Mesendoderm (in vitro differentiated cells): Measurements from ENCODE around the gene AFAP1L1.

ENCODE experiments used
- DNase-seq: peaks from one replicate; pipeline ENCODE4 v3.0.0; 2013
- H2AK5ac ChIP-seq: 2 replicates; pipeline ENCODE4 v1.6.1; 2013; ENCODE audit warnings: low read length, inconsistent platforms
- H2BK120ac ChIP-seq: 2 replicates; pipeline ENCODE4 v1.6.1; 2013; ENCODE audit warnings: low read depth, mild to moderate bottlenecking, low read length, moderate library complexity, mixed read lengths
- H2BK15ac ChIP-seq: replicated peaks from 2 replicates; pipeline ENCODE4 v1.6.1; 2013; ENCODE audit warnings: low read depth, mild to moderate bottlenecking, moderate library complexity
- H2BK5ac ChIP-seq: 2 replicates; pipeline ENCODE4 v1.6.1; 2013; ENCODE audit warnings: low read length, inconsistent platforms
- H3K18ac ChIP-seq: 2 replicates; pipeline ENCODE4 v1.6.1; 2013; ENCODE audit warnings: mild to moderate bottlenecking, low read length, mixed read lengths
- H3K23ac ChIP-seq: one replicate; pipeline ENCODE4 v1.6.1; 2013; ENCODE audit warnings: low read length
- H3K27ac ChIP-seq: 2 replicates; pipeline ENCODE4 v1.5.1; 2013; ENCODE audit warnings: low read depth, mild to moderate bottlenecking, inconsistent platforms, low read length, moderate library complexity
- H3K27me3 ChIP-seq: 2 replicates; pipeline ENCODE4 v1.6.1; 2013; ENCODE audit warnings: low read length, control low read depth, mild to moderate bottlenecking, inconsistent platforms; ENCODE audit not compliant: insufficient read depth, poor library complexity
- H3K36me3 ChIP-seq: 2 replicates; pipeline ENCODE4 v1.6.1; 2013; ENCODE audit warnings: low read length, inconsistent platforms; ENCODE audit not compliant: control insufficient read depth, insufficient read depth
- H3K4ac ChIP-seq: one replicate; pipeline ENCODE4 v1.6.1; 2013; ENCODE audit warnings: low read depth, mild to moderate bottlenecking, low read length, moderate library complexity
- H3K4me1 ChIP-seq: 2 replicates; pipeline ENCODE4 v1.6.1; 2013; ENCODE audit warnings: low read depth, low read length, inconsistent platforms; ENCODE audit not compliant: control insufficient read depth
- H3K4me2 ChIP-seq: 2 replicates; pipeline ENCODE4 v1.6.1; 2013; ENCODE audit warnings: low read length
- H3K4me3 ChIP-seq: 2 replicates; pipeline ENCODE4 v1.5.1; 2013; ENCODE audit warnings: mild to moderate bottlenecking, low read length
- H3K56ac ChIP-seq: one replicate; pipeline ENCODE4 v1.6.1; 2013; ENCODE audit warnings: low read length
- H3K79me1 ChIP-seq: 2 replicates; pipeline ENCODE4 v1.6.1; 2013; ENCODE audit warnings: low read length, inconsistent platforms
- H3K79me2 ChIP-seq: 2 replicates; pipeline ENCODE4 v1.6.1; 2013; ENCODE audit warnings: mild to moderate bottlenecking, low read length; ENCODE audit not compliant: control insufficient read depth, insufficient read depth
- H3K9ac ChIP-seq: 2 replicates; pipeline ENCODE4 v1.6.1; 2013; ENCODE audit warnings: low read length, inconsistent platforms
- H4K5ac ChIP-seq: one replicate; pipeline ENCODE4 v1.6.1; 2013; ENCODE audit warnings: low read length
- H4K8ac ChIP-seq: one replicate; pipeline ENCODE4 v1.6.1; 2013; ENCODE audit warnings: low read depth, mild to moderate bottlenecking, control low read depth, low read length, moderate library complexity
- WGBS: extraction: QIAGEN DNeasy Blood & Tissue Kit; methylation state at CpG from one replicate; pipeline ENCODE4 v1.1.7; 2013; ENCODE audit warnings: low lambda C conversion rate, missing lambda C conversion rate; ENCODE audit not compliant: insufficient coverage; ENCODE audit errors: extremely low coverage; 5-methylcytosine and 5-hydroxymethylcytosine counted together

AFAP1L1 gene

DNA sequence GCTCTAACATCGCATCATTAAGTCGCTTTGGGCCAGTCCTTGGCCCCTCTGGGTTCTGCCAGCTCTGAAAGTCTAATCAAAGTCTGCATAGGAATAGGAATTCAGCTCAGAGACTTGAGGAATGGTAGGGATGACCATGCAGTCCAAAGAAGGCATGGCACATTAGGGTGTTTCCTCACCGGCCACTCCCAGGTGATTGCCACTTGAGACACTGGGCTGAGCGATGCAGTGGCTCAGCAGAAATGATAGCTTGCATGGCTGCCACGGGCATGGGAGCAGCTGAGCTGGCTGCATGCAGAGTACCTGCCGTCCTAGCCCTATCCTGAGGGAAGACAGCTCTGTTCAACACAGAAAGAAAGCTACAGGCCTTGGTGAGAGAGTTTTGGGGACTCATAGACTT is 28.8 kb downstream of the AFAP1L1 start:
- Histone ChIP-seq H3K18ac (no peak overlapping the region), H2BK5ac (no peak overlapping the region), H2BK15ac (no peak overlapping the region), H2AK5ac (no peak overlapping the region), H3K79me1 (no peaks in the 10 kb centered on the region), H3K23ac (no peak overlapping the region), H3K79me2 (no peaks in the 10 kb centered on the region), H3K4ac (no peak overlapping the region), H4K8ac (no peak overlapping the region), H4K5ac (no peak overlapping the region), H3K4me1 (no peaks in the 10 kb centered on the region), H3K9ac (no peak overlapping the region), H3K4me2 (no peak overlapping the region), H3K36me3 (no peaks in the 10 kb centered on the region), H2BK120ac (no peak overlapping the region), H3K27ac (no peak overlapping the region), H3K56ac (no peak overlapping the region), H3K4me3 (no peak overlapping the region), H3K27me3 (no peaks in the 10 kb centered on the region)
- WGBS, result no CpG with 5 or more reads among the region's 6 CpGs
- no peak for DNase-seq

DNA sequence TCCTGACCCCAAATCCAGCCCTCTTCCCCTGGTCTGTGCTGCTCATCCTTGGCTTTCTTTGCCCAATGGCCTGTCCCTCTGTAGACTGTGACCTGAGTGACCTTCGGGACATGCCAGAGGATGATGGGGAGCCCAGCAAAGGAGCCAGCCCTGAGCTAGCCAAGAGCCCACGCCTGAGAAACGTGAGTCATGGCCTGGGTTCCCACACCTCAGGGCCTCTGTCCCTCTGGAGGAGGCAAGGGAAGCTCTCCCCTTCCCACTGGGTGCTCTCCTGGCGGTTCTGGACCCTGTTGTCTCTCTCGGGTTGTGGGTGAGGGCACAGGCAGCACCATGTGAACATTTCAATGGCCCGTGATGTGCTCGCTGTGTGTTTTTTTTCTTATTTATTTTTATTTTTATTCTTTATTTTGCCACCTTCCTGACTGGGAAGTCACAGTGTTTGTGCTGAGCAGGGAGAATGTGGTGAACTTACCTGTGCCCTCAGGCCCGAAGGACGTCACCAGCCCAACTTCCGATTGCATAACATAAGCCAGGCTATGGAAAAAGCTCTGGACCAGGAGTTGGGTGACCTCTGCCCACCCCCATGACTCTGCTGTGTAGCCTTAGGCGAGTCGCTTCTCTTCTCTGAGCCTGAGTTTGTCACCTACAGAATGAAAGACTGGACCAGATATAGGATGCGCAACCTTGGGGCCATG is 29.5 kb downstream of the AFAP1L1 start:
- Histone ChIP-seq H2BK120ac (no peak overlapping the region), H2BK15ac (no peak overlapping the region), H3K9ac (no peak overlapping the region), H3K4me3 (no peak overlapping the region), H3K4ac (no peak overlapping the region), H3K23ac (no peak overlapping the region), H3K4me1 (no peaks in the 10 kb centered on the region), H2AK5ac (no peak overlapping the region), H3K4me2 (no peak overlapping the region), H4K5ac (no peak overlapping the region), H3K27ac (no peak overlapping the region), H3K18ac (no peak overlapping the region), H3K79me1 (no peaks in the 10 kb centered on the region), H3K36me3 (no peaks in the 10 kb centered on the region), H3K56ac (no peak overlapping the region), H2BK5ac (no peak overlapping the region), H3K27me3 (no peaks in the 10 kb centered on the region), H4K8ac (no peak overlapping the region), H3K79me2 (no peaks in the 10 kb centered on the region)
- no peak for DNase-seq
- WGBS, result no CpG with 5 or more reads among the region's 13 CpGs

DNA sequence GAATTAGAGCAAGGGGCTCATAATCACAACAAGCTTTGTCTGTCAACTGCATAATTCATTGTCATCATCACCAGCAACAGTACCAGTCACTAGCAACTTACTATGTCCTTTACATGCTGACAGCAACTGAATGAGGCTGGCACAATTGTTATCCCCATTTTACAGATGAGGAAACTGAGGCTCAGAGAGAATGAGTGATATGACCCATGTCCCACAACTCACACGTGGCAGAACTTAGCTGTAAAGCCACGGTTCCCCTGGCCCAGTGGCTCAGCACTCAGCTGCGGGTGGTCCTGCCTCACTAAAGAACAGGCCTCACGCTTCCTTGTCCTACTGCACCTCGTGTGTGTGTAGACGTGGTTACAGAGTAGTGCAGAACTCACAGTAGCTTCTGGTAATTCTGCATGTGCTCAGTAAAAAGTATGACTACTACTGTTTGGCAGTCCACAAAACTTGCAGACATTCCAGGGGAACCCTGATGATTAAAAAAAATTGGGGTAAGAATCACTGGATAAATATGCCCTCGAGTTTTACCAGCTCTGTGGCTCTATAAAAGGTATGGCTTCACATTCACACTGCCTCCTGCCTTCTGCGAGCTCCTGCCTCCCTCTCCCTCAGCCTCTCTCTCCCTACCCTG is 30.2 kb downstream of the AFAP1L1 start:
- Histone ChIP-seq H3K23ac (no peak overlapping the region), H3K79me1 (no peaks in the 10 kb centered on the region), H3K4me2 (no peak overlapping the region), H3K4me1 (no peaks in the 10 kb centered on the region), H3K27ac (no peak overlapping the region), H4K5ac (no peak overlapping the region), H3K79me2 (no peaks in the 10 kb centered on the region), H3K9ac (no peak overlapping the region), H3K56ac (no peak overlapping the region), H3K4me3 (no peak overlapping the region), H2BK15ac (no peak overlapping the region), H2AK5ac (no peak overlapping the region), H2BK5ac (no peak overlapping the region), H3K4ac (no peak overlapping the region), H2BK120ac (no peak overlapping the region), H3K36me3 (no peaks in the 10 kb centered on the region), H3K27me3 (no peaks in the 10 kb centered on the region), H4K8ac (no peak overlapping the region), H3K18ac (no peak overlapping the region)
- DNase-seq, result no peak
- WGBS, result no CpG with 5 or more reads among the region's 8 CpGs

GRCh38 chr5:149302641-149303040 is 31.0 kb downstream of the AFAP1L1 start:
- Histone ChIP-seq H4K5ac (no peak overlapping the region), H2BK5ac (no peak overlapping the region), H3K4me3 (no peak overlapping the region), H3K4ac (no peak overlapping the region), H3K36me3 (no peaks in the 10 kb centered on the region), H2BK15ac (no peak overlapping the region), H4K8ac (no peak overlapping the region), H3K56ac (no peak overlapping the region), H3K4me2 (no peak overlapping the region), H3K79me1 (no peaks in the 10 kb centered on the region), H3K4me1 (no peaks in the 10 kb centered on the region), H3K18ac (no peak overlapping the region), H3K23ac (no peak overlapping the region), H3K27ac (no peak overlapping the region), H3K9ac (no peak overlapping the region), H2AK5ac (no peak overlapping the region), H3K79me2 (no peaks in the 10 kb centered on the region), H2BK120ac (no peak overlapping the region), H3K27me3 (no peaks in the 10 kb centered on the region)
- no CpG with 5 or more reads among the region's 5 CpGs for WGBS
- DNase-seq, result no peak

GRCh38 chr5:149303210-149303609 is 31.6 kb downstream of the AFAP1L1 start:
- H3K36me3 ChIP-seq, result no peaks in the 10 kb centered on the region
- no peaks in the 10 kb centered on the region for H3K79me2 ChIP-seq
- H3K27ac ChIP-seq, result no peak overlapping the region
- no peak overlapping the region for H3K18ac ChIP-seq
- no peak overlapping the region for H4K5ac ChIP-seq
- no peak overlapping the region for H3K4me3 ChIP-seq
- H3K27me3 ChIP-seq, result no peaks in the 10 kb centered on the region
- no peak for DNase-seq
- H2BK15ac ChIP-seq, result no peak overlapping the region
- H3K4me1 ChIP-seq, result no peaks in the 10 kb centered on the region
- H4K8ac ChIP-seq, result no peak overlapping the region
- no peak overlapping the region for H2AK5ac ChIP-seq
- no peak overlapping the region for H3K56ac ChIP-seq
- H3K4ac ChIP-seq, result no peak overlapping the region
- H3K4me2 ChIP-seq, result no peak overlapping the region
- no CpG with 5 or more reads among the region's 4 CpGs for WGBS
- no peak overlapping the region for H3K23ac ChIP-seq
- H2BK120ac ChIP-seq, result no peak overlapping the region
- no peaks in the 10 kb centered on the region for H3K79me1 ChIP-seq
- H3K9ac ChIP-seq, result no peak overlapping the region
- H2BK5ac ChIP-seq, result no peak overlapping the region
